ENCODE results near the gene SIRT1.

Gene SIRT1

GRCh38 chr10:67884313-67884841 is at the start of gene SIRT1:
Gene SIRT1, plus strand, starts transcription at chr10:67884656. Its CDS starts 66 bp downstream, at chr10:67884722.
- TF ChIP-seq GATA2 (IDR thresholded peaks at IDR 0.05; ENCODE audit: low read depth, low read length) (no peak), GATA3 (IDR thresholded peaks at IDR 0.05; ENCODE audit: low read depth, low read length) (no peak)

- TF ChIP-seq GATA3 (IDR thresholded peaks at IDR 0.05; ENCODE audit: low read depth, low read length) (no peak), GATA2 (IDR thresholded peaks at IDR 0.05; ENCODE audit: low read depth, low read length) (no peak)
These were observed 48.0 kb upstream of the SIRT1 start for GRCh38 chr10:67836488-67836887.

- no peak for TF ChIP-seq GATA3 (IDR thresholded peaks at IDR 0.05; ENCODE audit: low read depth, low read length)
- no peak for TF ChIP-seq GATA2 (IDR thresholded peaks at IDR 0.05; ENCODE audit: low read depth, low read length)
These were observed 47.5 kb upstream of the SIRT1 start for GRCh38 chr10:67836972-67837371.

GRCh38 chr10:67837541-67838314 is 46.7 kb upstream of the SIRT1 start, which contains the start of gene DNAJC12:
Gene DNAJC12, minus strand, starts transcription at chr10:67838188. Its CDS starts 177 bp downstream, at chr10:67838011.
- TF ChIP-seq GATA2 (IDR thresholded peaks at IDR 0.05; ENCODE audit: low read depth, low read length) = no peak
- TF ChIP-seq GATA3 (IDR thresholded peaks at IDR 0.05; ENCODE audit: low read depth, low read length) = no peak

- TF ChIP-seq GATA3 (IDR thresholded peaks at IDR 0.05; ENCODE audit: low read depth, low read length) (no peak), GATA2 (IDR thresholded peaks at IDR 0.05; ENCODE audit: low read depth, low read length) (no peak)
These were observed 44.5 kb upstream of the SIRT1 start for GRCh38 chr10:67839951-67840350.

- no peak for TF ChIP-seq GATA2 (IDR thresholded peaks at IDR 0.05; ENCODE audit: low read depth, low read length)
- no peak for TF ChIP-seq GATA3 (IDR thresholded peaks at IDR 0.05; ENCODE audit: low read depth, low read length)
These were observed 42.7 kb upstream of the SIRT1 start for GRCh38 chr10:67841737-67842136.

- TF ChIP-seq GATA3 (IDR thresholded peaks at IDR 0.05; ENCODE audit: low read depth, low read length) (no peak), GATA2 (IDR thresholded peaks at IDR 0.05; ENCODE audit: low read depth, low read length) (no peak)
These were observed 41.2 kb upstream of the SIRT1 start for GRCh38 chr10:67843284-67843683.

GRCh38 chr10:67849331-67850011 is 35.0 kb upstream of the SIRT1 start:
- TF ChIP-seq GATA2 (IDR thresholded peaks at IDR 0.05; ENCODE audit: low read depth, low read length) (no peak), GATA3 (IDR thresholded peaks at IDR 0.05; ENCODE audit: low read depth, low read length) (no peak)

GRCh38 chr10:67851186-67851585 is 33.3 kb upstream of the SIRT1 start:
- no peak for TF ChIP-seq GATA2 (IDR thresholded peaks at IDR 0.05; ENCODE audit: low read depth, low read length)
- TF ChIP-seq GATA3 (IDR thresholded peaks at IDR 0.05; ENCODE audit: low read depth, low read length) = no peak

- no peak for TF ChIP-seq GATA2 (IDR thresholded peaks at IDR 0.05; ENCODE audit: low read depth, low read length)
These were observed 31.7 kb upstream of the SIRT1 start for GRCh38 chr10:67852761-67853160.

- no peak for TF ChIP-seq GATA2 (IDR thresholded peaks at IDR 0.05; ENCODE audit: low read depth, low read length)
- TF ChIP-seq GATA3 (IDR thresholded peaks at IDR 0.05; ENCODE audit: low read depth, low read length) = no peak
These were observed 30.9 kb upstream of the SIRT1 start for GRCh38 chr10:67853512-67853911.

- TF ChIP-seq GATA3 (IDR thresholded peaks at IDR 0.05; ENCODE audit: low read depth, low read length) (no peak), GATA2 (IDR thresholded peaks at IDR 0.05; ENCODE audit: low read depth, low read length) (no peak)
These were observed 25.5 kb upstream of the SIRT1 start for GRCh38 chr10:67858971-67859370.

- TF ChIP-seq GATA3 (IDR thresholded peaks at IDR 0.05; ENCODE audit: low read depth, low read length) = no peak
- TF ChIP-seq GATA2 (IDR thresholded peaks at IDR 0.05; ENCODE audit: low read depth, low read length) = no peak
These were observed 22.6 kb upstream of the SIRT1 start for GRCh38 chr10:67861750-67862432.

GRCh38 chr10:67863094-67863493 is 21.4 kb upstream of the SIRT1 start:
- TF ChIP-seq GATA2 (IDR thresholded peaks at IDR 0.05; ENCODE audit: low read depth, low read length) (no peak), GATA3 (IDR thresholded peaks at IDR 0.05; ENCODE audit: low read depth, low read length) (no peak)
